ENCODE results near the gene EXOC6.

The EXOC6 gene

DNA sequence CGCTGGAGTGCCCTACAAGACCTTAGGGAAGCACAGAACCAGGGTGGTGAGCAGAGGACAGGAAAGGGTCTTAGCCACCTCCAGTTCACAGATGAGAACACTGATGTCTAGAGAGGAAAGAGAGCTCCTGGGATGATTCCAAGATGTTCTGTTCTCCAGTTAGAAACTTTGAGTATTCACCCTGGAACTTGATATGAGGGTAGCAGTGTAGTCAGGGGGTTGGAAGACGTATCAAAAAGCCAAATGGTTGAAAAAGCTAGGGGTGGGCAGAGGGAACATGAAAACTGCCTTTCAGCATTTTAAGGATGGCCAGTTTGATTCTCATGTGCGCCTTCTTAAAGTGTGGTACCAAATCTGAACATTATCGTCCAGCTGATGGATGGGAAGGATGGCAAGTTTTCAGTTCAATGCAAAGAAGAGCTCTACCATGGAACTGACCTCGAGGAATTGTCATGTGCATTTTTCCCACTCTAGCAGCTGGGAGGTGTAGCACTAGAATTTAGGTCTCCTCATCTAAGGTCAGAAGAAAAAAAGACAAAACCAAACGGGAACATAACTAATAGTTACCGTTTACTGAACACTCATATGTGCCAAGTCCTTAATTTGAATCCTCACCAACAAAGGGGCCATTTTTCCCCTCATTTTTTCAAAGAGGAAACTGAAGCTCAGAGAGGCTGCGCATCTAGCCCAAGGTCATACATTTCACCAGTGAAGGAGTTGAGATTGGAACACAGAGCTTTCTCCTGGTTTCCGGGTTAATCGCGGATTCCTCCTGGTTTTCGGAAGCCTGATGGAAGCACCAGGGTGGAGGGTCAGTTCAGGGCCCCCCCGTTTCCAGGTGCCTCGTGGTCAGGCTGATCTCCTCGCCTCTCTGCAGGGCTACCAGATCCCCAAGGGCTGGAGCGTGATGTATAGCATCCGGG, 219.4 kb downstream of the EXOC6 start:
- DNase-seq = no peak

GRCh38 chr10:93068411-93069244, 220.3 kb downstream of the EXOC6 start:
- DNase-seq = no peak

DNA sequence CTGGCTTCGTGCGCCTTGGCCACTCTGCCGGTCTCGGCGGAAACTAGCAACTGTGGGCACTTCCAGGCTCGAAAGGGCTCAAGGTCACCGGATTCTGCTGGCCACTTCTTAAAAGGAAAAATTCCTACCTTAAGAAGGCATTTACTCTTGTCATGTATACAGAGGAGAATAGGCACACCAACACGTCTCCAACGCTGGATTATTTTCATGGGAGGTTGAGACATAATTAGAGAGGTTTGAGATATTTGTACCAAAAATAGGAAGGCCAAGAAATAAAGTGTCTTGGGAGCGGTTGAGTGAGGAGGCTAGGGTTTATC, 220.9 kb downstream of the EXOC6 start:
- no peak for DNase-seq

- DNase-seq = no peak
Observed at GRCh38 chr10:93070378-93071176, 222.3 kb downstream of the EXOC6 start.

- DNase-seq = no peak
Observed at GRCh38 chr10:93071177-93071472, 222.8 kb downstream of the EXOC6 start.

DNA sequence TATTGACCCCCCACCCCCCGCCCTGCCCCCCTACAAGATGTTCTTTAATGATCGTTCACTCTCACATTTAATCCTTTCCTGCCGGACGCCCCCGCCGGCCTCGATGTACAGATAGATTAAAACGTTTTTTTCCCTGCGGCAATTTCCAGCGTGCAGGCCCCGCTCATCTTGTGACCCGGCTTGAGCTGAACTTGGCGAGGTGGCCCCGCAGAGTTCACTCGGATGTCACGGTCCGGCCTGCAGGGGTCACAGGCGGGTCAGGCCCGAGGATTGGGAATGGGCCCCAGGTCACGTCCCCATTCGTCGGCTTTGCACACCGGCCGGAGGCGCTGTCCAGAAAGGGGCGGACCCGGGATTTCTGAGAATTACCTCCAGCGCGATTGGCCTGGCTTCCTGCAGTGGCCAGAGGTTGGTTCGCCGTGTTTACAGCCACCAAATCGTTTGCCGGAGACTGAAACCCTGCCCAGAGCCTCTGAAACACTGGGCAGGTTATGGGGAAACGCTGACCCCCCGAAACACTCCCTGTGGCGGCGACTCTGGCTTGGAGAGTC, 223.4 kb downstream of the EXOC6 start:
- DNase-seq = no peak

- DNase-seq = no peak
Observed at GRCh38 chr10:93072225-93072712, 223.9 kb downstream of the EXOC6 start.

GRCh38 chr10:93072713-93073538, 224.6 kb downstream of the EXOC6 start:
- DNase-seq = no peak

DNA sequence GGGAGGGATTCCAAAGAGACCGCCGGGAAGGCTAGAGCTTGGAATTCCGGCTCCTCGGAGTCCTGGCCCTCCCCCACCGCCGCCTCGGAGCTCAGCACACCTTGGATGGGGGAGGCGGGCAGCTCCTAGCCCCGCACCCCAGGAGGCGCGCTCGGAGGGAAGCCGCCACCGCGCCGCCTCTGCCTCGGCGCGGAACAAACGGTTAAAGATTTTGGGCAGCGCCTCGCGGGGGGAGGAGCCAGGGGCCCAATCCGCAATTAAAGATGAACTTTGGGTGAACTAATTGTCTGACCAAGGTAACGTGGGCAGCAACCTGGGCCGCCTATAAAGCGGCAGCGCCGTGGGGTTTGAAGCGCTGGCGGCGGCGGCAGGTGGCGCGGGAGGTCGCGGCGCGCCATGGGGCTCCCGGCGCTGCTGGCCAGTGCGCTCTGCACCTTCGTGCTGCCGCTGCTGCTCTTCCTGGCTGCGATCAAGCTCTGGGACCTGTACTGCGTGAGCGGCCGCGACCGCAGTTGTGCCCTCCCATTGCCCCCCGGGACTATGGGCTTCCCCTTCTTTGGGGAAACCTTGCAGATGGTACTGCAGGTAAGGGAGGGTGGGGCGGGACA, 225.3 kb downstream of the EXOC6 start, which contains the start of gene CYP26A1:
CYP26A1 (plus strand) TSS at position 355 of the 608 bp plus-strand sequence; CDS start at position 397, 42 bp downstream.
- DNase-seq = no peak

- DNase-seq = no peak
Observed at GRCh38 chr10:93074147-93074596, 225.9 kb downstream of the EXOC6 start.

DNA sequence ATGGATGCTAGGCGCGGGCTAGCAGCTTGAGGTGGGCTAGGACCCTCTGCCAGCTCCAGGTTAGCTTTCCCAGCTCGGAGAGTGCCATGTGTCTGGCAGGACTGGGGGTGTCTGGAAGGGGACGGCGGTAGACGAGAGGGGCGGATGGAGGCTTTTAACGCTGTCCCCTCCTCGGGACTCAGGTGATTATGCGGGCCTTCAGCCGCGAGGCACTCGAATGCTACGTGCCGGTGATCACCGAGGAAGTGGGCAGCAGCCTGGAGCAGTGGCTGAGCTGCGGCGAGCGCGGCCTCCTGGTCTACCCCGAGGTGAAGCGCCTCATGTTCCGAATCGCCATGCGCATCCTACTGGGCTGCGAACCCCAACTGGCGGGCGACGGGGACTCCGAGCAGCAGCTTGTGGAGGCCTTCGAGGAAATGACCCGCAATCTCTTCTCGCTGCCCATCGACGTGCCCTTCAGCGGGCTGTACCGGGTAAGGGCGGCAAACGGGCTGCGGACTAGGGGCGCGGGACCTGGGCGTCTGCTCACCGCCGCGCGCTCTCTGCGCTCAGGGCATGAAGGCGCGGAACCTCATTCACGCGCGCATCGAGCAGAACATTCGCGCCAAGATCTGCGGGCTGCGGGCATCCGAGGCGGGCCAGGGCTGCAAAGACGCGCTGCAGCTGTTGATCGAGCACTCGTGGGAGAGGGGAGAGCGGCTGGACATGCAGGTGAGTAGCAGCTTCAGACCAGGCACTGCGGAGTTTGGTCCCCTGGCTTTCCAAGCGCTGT, 226.5 kb downstream of the EXOC6 start:
- no peak for DNase-seq

- DNase-seq = no peak
Observed at GRCh38 chr10:93075369-93076221, 227.3 kb downstream of the EXOC6 start.

DNA sequence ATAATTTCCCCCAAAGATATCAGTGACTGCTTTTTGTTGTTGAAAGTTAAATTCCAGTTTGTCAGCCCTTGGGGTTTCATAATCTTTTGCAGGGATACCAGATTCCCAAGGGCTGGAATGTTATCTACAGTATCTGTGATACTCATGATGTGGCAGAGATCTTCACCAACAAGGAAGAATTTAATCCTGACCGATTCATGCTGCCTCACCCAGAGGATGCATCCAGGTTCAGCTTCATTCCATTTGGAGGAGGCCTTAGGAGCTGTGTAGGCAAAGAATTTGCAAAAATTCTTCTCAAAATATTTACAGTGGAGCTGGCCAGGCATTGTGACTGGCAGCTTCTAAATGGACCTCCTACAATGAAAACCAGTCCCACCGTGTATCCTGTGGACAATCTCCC, 228.6 kb downstream of the EXOC6 start:
- no peak for DNase-seq

DNA sequence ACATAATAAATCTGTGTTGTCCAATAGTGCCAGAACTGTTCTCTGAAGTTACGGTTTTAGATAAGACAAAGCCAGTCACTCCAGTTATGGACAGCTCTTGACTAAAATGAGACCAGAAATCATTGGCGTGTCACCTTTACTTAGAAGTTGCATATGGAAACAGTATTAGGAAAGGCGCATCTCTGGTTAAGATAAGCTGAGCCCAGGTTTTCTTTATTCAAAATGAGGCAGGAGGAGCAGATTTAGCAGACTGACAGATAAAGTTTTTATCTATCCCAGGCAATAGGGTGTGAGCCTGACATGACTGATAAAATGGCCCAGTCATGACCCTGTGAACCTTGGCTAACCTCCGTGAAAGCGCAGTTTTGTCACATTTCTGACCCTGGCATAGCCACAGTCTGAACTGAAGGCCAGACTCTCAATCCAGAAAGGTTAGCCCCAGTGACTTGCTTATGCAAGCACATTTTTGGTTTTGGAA, 229.6 kb downstream of the EXOC6 start:
- DNase-seq = no peak

- DNase-seq = no peak
Observed at GRCh38 chr10:93079663-93080349, 231.5 kb downstream of the EXOC6 start.

DNA sequence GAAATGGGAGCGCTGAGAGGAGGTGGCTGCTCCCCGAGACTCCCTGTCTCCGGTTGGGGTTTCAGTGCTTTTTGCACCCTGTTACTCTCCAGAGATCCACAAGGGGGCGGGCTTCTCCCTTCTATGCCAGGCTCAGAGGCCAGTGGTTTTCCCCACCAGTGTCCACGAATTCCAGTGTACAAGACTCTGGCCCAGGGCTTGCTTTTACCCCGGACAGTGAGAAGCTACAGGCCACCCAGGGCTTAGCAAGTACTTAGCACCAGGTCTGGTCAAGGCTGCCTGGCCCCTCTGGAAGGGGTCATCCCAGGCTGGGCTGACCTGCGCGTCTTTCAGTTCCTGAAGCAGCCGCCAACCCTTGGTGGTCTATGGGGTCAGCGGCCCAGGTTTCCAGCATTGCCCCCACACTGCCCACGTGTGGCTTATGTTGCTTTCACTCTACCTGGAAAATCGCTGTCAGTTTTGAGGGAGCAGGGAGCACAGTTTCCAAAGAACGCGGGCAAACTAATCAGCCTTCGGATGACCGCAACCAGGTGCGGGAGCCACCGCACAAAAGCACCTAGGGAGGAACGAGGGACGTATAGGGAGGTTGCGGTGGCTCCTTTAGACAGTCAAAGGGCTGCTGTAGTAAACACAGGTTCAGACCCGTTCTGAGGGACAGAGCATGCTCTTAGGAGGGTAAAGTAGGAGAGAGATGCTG, 232.2 kb downstream of the EXOC6 start:
- peak; percentile 25 for DNase-seq

DNA sequence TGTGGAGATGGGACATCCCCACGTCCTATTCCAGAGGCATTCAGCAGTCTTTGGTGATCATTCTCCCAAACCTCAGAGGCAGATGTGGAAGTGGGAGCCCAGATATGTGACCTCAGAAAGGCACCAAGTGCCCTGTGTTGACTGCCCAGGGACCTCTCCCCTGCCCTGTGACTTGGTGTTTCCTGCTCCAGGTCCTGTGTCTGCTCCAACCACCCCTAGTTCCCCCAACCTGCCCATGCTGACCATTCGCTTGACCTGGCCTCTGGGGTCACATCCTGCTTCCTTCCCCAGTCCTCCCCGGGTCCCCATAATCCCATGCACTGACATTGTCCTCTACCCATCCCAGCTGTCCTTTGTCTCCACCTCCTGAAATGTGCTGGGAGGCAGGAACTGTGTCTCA, 233.0 kb downstream of the EXOC6 start:
- DNase-seq = no peak

GRCh38 chr10:93081834-93082233, 233.5 kb downstream of the EXOC6 start:
- no peak for DNase-seq
